NCI-H128 (cell line): Measurements from ENCODE around the gene FIG4.
A peak's percentile ranks its signal among the peaks of the same experiment; 100 is the strongest.
"Not testable (repeated sequence)": the region's sequence is repeated elsewhere in the genome, so short reads cannot be mapped to it uniquely, and the experiment has no call there.

ENCODE experiments used
- DNase-seq: peaks from one replicate; lab custom pipeline; 2025; ENCODE audit not compliant: unreplicated experiment; lab: John Stamatoyannopoulos, UW

Gene FIG4

DNA sequence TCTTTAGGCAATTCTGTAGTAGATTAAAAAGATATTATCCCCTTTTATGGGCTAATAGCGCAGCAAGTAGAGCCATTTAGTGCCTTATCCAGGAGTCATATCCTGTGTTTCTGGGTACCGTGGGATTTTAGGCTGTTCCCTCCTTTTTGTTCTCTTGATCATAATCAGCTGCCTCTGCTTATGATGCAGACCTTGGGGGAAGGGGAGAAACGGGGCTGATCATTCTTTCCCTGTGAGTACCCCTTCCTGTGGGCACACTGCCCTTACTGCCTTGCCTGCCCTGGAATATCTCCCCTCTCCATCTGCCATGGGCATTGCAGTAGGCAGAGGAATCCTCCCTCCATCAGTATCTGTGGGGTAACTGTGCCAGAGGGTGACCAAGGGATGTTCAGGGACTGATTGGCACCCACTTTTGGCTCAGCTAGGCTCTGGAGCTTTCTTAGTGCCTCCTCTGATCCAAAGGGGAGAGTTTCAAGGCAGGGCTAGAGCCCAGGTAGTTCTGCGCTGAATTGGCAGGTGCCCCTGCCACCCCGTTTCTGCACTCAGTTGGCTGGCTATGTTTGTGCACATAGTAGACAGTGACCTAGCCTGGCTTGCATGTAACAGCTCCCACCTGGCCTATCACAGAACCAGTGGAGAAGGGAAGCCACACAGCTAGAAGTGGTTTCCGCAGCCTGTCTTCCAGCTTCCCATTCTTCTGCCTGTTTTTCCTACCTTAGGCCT, 103.3 kb downstream of the FIG4 start:
- no peak for DNase-seq

DNA sequence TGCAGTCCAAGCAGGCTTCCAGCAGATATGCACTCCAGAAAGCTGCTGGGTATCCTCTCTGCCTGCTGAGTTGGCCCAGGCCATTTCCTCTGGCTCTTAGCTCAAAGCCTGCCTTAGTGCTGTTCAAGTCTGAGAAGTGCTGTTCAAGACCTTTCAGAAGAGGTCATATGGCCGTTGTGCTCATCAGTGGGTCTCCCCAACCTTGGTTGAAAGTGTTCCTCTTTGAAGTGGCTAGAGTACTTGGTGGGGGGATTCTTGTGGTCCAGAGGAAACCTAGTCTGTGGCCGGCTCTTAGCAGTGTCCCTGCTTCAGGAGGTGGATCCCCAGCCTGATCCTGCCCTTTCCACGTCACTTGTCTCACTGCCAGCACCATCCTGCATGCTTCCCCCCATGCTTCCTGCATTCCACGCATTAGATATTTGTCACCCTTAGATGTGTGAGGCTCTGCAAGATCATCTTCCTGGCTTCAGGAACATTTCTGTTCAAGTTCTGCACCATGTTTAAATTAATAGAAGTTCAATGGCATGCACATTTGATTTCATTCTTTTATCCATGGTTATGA, 105.0 kb downstream of the FIG4 start:
- no peak for DNase-seq

DNA sequence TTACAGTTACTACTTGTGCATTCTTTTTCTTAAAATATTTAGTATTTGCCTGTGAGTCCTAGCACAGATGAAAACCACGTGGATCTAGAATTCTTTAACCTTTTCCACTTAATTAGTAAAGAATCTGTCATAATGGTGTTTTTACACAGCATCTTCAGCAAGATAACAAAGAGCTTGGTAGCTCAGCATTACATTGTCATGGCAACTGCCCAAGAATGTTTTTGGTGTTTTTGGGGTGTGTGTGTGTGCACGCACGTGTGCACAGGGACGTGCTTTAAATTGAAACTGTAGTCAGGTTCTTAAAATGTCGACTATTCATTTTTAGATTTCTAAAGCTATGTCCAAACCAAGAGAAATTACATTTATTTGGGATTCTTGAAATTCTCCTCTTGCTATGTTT, 108.0 kb downstream of the FIG4 start:
- DNase-seq: no peak

DNA sequence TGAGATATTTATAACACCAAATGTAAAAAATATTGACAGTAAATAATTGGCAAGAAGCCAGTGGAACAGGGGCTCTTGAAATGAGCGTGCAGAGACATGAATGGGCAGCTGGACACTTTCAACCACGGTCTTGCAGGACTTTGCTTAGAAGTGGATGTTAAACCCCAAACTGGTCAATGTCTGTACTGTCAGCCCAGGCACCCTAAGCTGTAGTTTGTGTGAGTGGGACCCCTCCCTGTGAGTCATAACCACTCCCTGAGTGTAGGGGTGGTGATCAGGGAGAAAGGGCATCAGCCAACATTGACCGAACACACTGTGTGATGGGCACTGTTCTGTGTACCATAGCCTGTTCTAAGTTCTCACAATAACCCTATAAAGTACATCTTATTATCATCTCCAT, 108.6 kb downstream of the FIG4 start:
- DNase-seq: no peak

DNA sequence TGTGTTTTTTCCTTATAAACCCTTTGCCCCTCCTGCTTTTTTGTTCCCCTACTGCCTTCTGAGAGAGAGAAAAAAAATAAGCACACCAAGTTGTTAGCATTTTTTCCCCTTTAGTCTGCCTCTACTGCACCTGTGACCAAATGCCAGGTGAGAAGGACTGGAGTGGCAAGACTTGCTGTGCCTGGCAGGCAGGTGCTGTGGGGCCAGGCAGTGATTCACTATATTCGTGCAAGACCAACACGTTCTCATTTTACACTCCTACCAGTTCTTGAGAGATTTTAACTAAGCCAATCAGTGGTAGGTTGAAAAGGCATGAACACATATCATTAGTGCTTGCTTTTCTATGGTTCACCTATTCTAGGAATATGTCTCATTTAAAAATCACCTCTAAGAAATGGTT, 109.7 kb downstream of the FIG4 start:
- peak; percentile 41 for DNase-seq

DNA sequence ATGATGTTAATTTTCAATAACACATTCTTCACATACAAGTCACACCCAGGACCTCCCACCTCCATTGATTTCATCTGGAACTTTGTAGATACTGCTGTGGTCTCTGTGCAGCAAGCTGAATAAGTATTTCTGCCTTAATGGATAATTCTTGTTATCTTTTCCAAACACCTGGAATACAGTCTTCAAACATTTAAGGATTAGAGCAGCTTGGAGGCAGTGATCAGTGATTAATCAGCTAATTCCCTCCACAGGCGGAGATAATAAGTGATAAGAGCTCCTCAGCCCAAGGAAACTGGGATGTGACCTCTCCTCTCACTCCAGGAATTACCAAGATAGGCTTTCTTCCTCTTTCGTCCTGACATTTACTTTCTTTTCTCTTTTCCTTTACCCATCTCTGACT, 110.7 kb downstream of the FIG4 start:
- no peak for DNase-seq

DNA sequence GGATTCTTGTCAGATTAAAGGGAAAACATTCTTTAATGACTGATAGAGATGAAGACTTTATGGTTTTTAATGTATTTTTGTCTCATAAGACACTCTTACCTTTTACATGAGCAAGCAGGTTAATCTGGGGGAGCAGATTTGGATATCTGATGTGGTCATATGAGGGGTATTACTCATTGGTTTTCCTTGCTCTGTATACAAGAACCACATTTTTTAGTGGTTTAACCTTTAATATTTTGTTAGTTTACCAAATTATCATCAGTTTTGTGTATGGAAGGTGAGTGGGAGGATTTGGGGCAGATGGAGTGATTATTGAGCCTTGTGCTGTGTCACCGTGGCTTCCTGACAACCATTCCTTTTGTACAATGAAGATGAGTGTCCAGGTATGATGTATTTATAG, 112.9 kb downstream of the FIG4 start:
- DNase-seq: no peak

DNA sequence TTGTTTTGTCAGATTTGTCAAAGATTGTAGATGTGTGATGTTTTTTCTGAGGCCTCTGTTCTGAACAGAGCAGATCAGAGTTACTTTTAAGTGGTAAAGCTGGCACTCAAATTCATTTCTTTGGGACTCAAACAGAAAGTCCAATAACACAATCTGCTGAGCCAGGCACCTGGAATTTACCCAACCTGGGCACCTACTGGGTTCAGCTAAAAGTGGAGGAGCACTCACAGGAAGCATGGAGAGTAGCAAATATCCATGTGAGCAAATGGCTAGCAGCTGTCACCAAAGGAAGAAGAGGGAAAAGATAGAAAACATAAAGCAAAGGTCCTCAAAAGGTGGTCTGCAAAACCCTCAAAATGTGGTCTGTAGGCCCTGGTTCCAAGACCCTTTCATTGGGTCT, 116.8 kb downstream of the FIG4 start:
- no peak for DNase-seq

DNA sequence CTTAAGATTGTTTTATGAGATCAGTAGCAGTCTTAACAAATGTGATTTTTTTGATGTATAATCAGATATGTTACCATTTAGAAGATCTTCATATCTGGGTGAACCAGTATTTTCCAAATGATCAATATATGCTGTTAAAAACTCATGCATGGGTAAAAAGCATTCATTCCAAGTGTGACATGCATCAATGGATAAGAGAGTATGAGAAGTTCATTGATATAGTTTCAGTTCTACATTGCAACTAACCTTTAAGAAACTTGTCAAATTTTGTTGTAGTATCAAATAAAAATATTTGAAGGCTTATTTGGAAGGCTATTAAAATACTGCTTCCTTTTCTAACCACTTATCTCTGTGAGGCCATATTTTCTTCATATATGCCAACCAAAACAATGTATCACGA, 117.7 kb downstream of the FIG4 start:
- DNase-seq: no peak

DNA sequence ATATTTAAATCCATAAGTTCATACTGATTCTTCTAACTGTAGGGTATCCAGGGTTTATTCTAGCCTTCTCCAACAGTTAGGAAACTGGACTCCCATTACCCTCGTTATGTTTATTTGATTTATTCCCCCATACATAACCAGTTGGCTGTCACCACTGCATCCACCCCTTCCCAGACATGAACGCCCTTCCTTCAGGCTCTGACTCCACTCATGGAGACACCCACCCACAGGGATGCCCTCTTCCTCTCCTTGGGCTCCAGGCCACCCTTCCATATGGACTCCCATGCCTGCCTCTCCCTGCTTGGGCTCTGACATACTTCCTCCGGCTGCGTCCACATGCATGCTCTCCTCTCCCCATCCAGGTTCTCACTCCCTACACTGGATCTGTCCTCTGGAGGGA, 124.0 kb downstream of the FIG4 start:
- DNase-seq: no peak

DNA sequence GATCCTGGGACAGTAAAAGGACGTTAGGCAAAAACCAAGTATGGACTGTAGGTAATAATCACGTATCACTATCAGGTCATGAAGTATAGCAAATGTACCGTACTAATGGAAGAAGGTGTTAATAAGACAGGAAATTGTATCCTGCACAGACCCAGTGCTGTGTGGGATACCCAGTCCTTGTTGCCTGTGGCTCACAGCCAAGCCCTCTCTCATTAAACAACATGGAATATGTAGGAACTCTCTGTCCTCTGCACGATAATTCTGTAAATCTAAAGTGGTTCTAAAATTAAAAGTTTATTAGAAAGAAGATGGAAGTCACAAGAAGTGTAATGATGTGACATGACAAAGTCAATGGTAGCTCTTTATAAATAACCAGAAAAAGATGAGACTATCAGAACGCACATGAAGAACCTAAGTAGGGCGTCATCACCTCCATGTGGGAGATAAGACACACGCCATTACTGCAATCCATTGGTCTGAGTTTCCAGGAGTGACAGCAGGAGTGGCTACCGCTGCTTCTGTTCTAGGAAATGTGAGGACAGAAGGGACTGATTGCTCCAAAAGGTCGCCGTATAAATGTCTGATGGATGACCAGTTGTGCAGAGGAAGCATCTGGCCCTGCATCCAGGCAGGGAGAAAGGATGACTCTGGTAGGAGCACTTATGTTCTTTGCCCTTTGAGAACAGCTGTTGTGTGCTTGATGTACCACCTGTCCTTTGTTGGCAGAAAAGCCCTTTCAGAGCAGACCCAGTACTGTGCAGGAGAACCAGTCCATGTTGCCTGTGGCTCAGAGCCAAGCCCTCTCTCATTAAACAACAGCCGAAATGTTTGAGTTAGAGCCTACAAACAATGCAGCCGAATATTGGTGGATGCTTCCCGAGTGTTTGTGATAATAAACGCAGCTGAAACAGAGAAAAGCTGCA, 125.6 kb downstream of the FIG4 start:
- DNase-seq: peak; percentile 93

DNA sequence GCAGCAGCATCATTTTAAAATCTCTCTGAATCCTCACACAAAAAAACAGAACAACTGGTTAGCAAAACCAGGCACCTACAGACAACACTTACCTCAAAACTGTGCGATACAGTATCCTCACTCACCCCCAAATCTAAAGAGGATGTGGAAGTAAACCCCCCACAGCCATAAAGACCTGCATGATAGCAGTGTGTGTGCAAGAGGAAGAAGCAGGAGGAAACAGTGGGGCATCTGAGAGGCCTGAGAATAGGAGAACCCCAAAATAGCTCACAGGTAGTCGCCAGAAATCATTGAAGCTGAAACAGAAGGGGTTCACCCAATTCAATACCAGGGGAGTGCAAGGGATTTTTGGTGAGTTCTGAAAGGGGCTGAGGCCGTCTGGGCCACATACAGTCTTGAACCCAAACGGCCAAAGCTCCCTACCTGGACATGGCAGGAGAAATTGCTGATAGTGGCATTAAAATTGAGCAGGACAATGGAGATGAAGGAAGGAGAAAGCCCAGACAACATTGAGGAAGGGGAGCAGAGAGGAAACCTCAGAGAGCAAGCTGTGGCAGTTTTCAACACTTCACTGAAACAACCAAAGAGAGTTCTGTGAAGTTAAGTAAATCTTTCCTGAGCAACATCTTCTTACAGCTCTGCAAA, 129.7 kb downstream of the FIG4 start:
- DNase-seq: no peak

DNA sequence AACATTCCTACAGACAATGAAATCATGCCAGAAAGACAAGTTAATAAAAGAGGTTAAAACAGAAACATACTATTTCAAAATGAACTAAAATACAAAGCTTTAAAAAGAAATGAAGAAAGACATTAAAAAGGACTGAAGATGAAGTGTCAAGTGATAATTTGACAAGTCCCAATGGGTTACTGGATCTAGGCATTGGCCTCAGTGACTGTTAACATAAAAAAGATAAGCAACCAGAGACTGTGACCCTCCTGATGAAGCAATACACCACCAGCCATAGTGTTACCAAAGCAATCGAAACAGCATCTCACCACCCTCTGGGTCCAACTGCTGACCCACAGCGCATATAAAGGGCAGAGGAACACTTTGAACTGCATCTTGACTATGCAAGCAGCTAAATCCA, 130.3 kb downstream of the FIG4 start:
- DNase-seq: no peak

DNA sequence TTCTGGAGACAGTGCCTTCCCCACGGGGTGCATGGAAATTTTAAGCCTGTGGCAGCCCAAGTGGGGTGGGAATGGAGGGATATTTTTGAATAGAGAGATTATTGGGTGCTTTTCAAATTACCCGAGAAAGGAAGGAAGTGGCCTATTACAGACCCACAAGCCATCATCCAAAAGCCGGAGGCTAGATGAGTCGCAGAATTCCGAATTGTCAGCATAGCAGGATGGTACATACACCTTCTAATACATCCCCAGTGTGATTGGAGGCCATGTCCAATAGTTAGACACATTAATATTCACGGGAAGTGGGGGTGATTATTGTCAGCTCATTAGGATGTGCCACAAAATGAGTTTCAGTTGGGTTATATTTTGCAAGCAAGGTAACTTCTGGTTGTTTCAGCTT, 133.0 kb downstream of the FIG4 start:
- no peak for DNase-seq

DNA sequence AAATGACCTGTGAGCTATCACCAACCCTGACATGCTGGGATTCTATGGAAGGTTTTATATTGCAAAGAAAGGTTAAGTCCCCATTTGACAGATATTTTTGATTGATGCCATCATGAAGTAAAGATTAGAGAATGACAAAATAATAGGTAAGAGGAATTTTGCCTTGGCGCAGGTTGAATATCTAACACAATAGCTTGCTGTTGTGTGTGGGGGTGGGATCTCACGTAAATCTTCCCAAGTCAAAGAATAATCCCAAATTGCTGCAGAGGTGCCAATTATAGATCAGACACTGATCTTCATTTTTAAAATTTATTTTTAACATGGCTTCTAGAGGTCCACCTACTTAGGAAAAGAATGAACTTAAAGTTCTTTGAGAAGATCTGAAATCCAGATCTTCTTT, 135.5 kb downstream of the FIG4 start:
- no peak for DNase-seq

DNA sequence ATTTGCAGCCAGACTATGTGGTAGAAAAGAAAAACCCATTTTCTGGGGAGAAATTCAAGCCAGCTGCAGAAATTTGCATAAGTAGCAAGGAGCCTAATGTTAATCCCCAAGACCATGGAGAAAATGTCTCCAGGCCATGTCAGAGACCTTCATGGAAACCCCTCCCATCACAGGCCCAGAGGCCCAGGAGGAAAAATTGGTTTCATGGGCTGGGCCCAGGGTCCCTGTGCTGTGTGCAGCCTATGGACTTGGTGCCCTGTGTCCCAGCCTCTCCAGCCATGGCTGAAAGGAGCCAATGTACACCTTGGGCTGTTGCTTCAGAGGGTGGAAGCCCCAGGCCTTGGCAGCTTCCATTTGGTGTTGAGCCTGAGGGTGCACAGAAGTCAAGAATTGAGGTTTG, 140.3 kb downstream of the FIG4 start:
- not testable (repeated sequence) for DNase-seq

DNA sequence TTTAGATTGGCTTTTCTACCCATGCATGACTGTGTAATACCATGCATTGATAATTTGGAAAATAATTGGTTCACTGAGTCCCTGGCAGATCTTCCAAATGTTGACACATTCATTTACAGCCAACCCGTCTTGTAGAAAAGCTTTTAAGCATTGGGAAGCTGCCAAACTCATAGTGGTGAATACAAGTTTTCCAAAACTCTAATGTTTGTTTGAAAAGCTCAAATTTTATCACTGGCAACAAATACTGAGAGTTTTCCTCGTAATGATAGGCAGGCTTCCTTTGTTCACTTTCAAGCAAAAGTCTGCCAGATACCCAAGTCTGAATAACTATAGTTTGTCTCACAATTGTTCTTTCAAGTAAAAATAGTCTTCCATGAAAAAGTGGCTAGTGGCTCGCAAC, 143.0 kb downstream of the FIG4 start:
- no peak for DNase-seq

DNA sequence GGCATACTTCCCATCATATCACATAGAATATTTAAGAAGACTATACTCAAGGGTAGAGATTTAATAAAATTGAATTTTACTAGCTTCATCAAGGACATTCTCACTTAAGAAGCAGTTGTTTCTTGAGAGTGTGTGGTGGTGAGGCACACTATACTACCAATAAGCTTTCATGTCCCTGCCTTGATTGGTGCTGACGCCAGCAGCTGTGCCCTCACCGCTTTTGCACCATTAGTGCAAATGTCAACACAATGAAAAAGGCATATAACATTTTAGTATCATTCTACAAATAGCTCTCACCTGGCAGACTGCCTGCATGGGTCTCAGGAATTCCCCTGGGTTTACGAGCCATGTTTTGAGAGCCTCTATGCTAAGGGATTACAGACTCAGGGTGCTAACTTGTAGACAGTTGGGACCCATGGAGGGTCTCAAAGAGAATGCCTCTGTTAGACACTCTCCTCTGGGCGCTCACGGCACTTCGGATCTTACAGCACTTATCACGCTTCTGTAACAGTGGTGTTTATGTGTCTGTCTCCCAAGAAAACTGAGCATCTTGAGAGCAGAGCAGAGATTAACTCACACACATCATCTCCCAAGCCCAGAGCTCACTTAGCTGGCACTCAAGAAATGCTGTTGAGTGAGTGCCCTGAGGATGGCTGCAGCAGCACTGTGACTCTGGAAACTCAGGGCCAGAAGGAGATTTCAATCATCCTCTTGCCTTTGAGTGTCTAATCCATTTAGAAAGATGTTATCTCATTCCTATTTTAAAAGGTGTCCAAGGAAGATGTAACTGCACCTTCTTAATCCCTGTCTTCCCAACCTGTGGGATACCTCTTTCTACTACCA, 143.7 kb downstream of the FIG4 start:
- peak; percentile 19 for DNase-seq

DNA sequence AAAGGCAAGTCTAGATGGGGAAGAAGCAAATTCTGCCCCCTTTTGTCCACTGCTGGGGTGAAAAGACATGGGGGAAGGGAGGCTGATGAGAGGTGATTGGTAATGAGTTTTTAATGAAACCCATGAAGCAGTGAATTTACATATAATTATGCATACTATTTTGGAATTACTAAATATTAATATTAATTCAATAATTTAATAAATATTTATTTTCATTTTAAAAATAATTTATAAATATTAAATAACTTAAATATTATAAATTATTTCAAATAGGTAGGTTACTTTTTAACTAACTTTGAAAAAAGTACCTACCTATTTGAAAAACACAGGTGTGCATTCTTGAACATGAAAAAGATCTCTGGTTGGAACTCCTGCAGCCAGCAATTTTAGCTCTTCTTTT, 148.9 kb downstream of the FIG4 start:
- no peak for DNase-seq

DNA sequence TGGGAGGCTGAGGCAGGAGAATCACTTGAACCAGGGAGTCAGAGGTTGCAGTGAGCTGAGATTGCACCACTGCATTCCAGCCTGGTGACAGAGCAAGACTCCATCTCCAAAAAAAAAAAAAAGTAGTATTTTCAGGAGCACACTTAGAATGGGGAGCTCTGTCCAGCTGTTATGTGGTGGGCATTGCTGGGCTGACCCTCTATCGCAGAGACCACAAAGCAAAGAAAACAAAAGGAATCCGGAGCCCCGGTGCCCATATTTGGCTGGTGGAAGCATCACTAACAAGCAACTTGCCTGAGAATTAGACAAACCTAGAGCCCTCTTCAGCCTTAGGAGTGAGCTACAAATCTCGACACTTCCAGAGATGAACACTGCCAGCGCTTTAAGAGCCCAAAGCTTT, 149.7 kb downstream of the FIG4 start:
- no peak for DNase-seq

DNA sequence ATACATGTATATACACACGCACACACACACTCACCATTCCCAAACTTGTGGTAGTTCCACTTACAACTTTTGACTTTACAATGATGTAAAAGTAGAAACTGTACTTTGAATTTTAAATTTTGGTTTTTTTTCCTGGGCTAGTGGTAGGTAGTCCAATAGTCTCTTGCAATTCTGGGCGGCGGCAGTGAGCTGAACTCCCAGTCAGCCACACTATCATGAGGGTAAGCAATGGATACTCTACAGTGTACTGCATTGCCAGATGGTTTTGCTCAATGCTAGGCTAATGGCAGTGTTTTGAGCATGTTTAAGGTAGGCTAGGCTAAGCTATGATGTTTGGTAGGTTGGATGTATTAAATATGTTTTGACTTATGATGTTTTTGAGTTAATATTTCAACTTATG, 150.8 kb downstream of the FIG4 start:
- DNase-seq: no peak
